Karpas-422 (cell line): ENCODE measurements around the gene SMAD6. TPM values are rescaled to one million over a fixed set of nuclear protein-coding genes. Genes with fewer than 3 reads are reported as not detected.

Source experiments
- DNase-seq: peaks from one replicate; pipeline ENCODE4 v3.0.0-alpha.2; 2015
- H2AFZ ChIP-seq: fragments of 200-600 bp; sonication (generic); 2 replicates; pipeline ENCODE4 v1.6.1; 2014; ENCODE audit warnings: antibody characterized with exemption, low read length, mixed read lengths
- H3K27ac ChIP-seq: fragments of 200-600 bp; sonication (generic); 2 replicates; pipeline ENCODE4 v1.5.1; 2014; ENCODE audit warnings: mild to moderate bottlenecking, low read length, moderate library complexity
- H3K27me3 ChIP-seq: fragments of 200-600 bp; sonication (generic); 2 replicates; pipeline ENCODE4 v1.6.1; 2014; ENCODE audit warnings: low read length, mixed read lengths
- H3K36me3 ChIP-seq: fragments of 200-600 bp; sonication (generic); 2 replicates; pipeline ENCODE4 v1.6.1; 2014; ENCODE audit warnings: low read length, mixed read lengths; ENCODE audit not compliant: insufficient read depth
- H3K4me1 ChIP-seq: fragments of 200-600 bp; sonication (generic); 2 replicates; pipeline ENCODE4 v1.6.1; 2014; ENCODE audit warnings: mild to moderate bottlenecking, low read length, mixed read lengths
- H3K4me2 ChIP-seq: fragments of 200-600 bp; sonication (generic); 2 replicates; pipeline ENCODE4 v1.6.1; 2014; ENCODE audit warnings: low read length, low read depth, mild to moderate bottlenecking; ENCODE audit not compliant: poor library complexity, severe bottlenecking
- H3K4me3 ChIP-seq: fragments of 200-600 bp; sonication (generic); 2 replicates; pipeline ENCODE4 v1.5.1; 2014; ENCODE audit warnings: mild to moderate bottlenecking, antibody characterized with exemption, low read length, mixed read lengths
- H3K79me2 ChIP-seq: fragments of 200-600 bp; sonication (generic); 2 replicates; pipeline ENCODE4 v1.6.1; 2014; ENCODE audit warnings: mild to moderate bottlenecking, low read length, mixed read lengths
- H3K9ac ChIP-seq: fragments of 200-600 bp; sonication (generic); 2 replicates; pipeline ENCODE4 v1.6.0; 2014; ENCODE audit warnings: low read length
- H3K9me2 ChIP-seq: fragments of 200-600 bp; sonication (generic), shearing (Covaris generic); replicated peaks from 2 replicates; pipeline ENCODE4 v1.6.0; 2014; ENCODE audit warnings: mild to moderate bottlenecking, low read length, moderate library complexity; ENCODE audit not compliant: insufficient read depth
- H3K9me3 ChIP-seq: fragments of 300-700, 200-600 bp; sonication (generic); 2 replicates; pipeline ENCODE4 v1.6.1; 2014; ENCODE audit warnings: low read length, mixed read lengths
- H4K20me1 ChIP-seq: fragments of 200-600 bp; sonication (generic); 2 replicates; pipeline ENCODE4 v1.6.1; 2014; ENCODE audit warnings: mild to moderate bottlenecking, antibody characterized with exemption, low read length, low read depth; ENCODE audit not compliant: insufficient read depth
- total RNA-seq: library from RNA; depleted of rRNA; stranded (reverse); fragments of >200 nt; shearing (Covaris generic); gene quantifications from 2 replicates; pipeline ENCODE4 v1.2.3, GENCODE V29; 2014; ENCODE audit warnings: low replicate concordance

The SMAD6 gene
- total RNA-seq, 1 experiment from 2014 or later: 0.89 TPM

- H3K4me2 ChIP-seq: no peak overlapping the region
- no peak for DNase-seq
- no peaks in the 10 kb centered on the region for H3K79me2 ChIP-seq
These were observed 65.2 kb downstream of the SMAD6 start for GRCh38 chr15:66767240-66767659.

GRCh38 chr15:66768987-66769386 lies 67.0 kb downstream of the SMAD6 start:
- Histone ChIP-seq H3K4me2 (no peak overlapping the region), H3K27ac (no peak overlapping the region), H3K36me3 (no peaks in the 10 kb centered on the region), H3K9me2 (no peaks in the 10 kb centered on the region), H3K9me3 (no peaks in the 10 kb centered on the region), H3K27me3 (no peaks in the 10 kb centered on the region), H3K4me3 (no peak overlapping the region), H4K20me1 (no peaks in the 10 kb centered on the region), H3K9ac (no peak overlapping the region), H2AFZ (no peak overlapping the region), H3K79me2 (no peaks in the 10 kb centered on the region), H3K4me1 (no peaks in the 10 kb centered on the region)
- no peak for DNase-seq

More at GRCh38 chr15:66767240-66767659, 65.2 kb downstream of the SMAD6 start:
- Histone ChIP-seq H3K27ac (no peak overlapping the region), H2AFZ (no peak overlapping the region), H3K4me3 (no peak overlapping the region), H3K9ac (no peak overlapping the region), H3K9me2 (no peaks in the 10 kb centered on the region), H3K9me3 (no peaks in the 10 kb centered on the region), H3K27me3 (no peaks in the 10 kb centered on the region), H3K36me3 (no peaks in the 10 kb centered on the region), H4K20me1 (no peaks in the 10 kb centered on the region), H3K4me1 (no peaks in the 10 kb centered on the region)

- H3K9me3 ChIP-seq: no peaks in the 10 kb centered on the region
- no peak overlapping the region for H3K4me2 ChIP-seq
- no peaks in the 10 kb centered on the region for H3K79me2 ChIP-seq
These were observed 68.7 kb downstream of the SMAD6 start for GRCh38 chr15:66770518-66771350.

GRCh38 chr15:66771351-66771650 lies 69.3 kb downstream of the SMAD6 start:
- Histone ChIP-seq H3K4me3 (no peak overlapping the region), H3K4me1 (no peaks in the 10 kb centered on the region), H2AFZ (no peak overlapping the region), H3K9me3 (no peaks in the 10 kb centered on the region), H3K79me2 (no peaks in the 10 kb centered on the region), H4K20me1 (no peaks in the 10 kb centered on the region), H3K9ac (no peak overlapping the region), H3K4me2 (no peak overlapping the region), H3K27me3 (no peaks in the 10 kb centered on the region), H3K27ac (no peak overlapping the region), H3K9me2 (no peaks in the 10 kb centered on the region), H3K36me3 (no peaks in the 10 kb centered on the region)
- no peak for DNase-seq

More at GRCh38 chr15:66770518-66771350, 68.7 kb downstream of the SMAD6 start:
- H3K9me2 ChIP-seq: no peaks in the 10 kb centered on the region
- no peak overlapping the region for H3K4me3 ChIP-seq
- no peaks in the 10 kb centered on the region for H3K27me3 ChIP-seq
- no peak for DNase-seq
- no peaks in the 10 kb centered on the region for H4K20me1 ChIP-seq
- no peak overlapping the region for H3K9ac ChIP-seq
- H2AFZ ChIP-seq: no peak overlapping the region
- H3K27ac ChIP-seq: no peak overlapping the region
- H3K36me3 ChIP-seq: no peaks in the 10 kb centered on the region
- no peaks in the 10 kb centered on the region for H3K4me1 ChIP-seq

- H3K27ac ChIP-seq: no peak overlapping the region
- H3K4me2 ChIP-seq: no peak overlapping the region
- H3K4me1 ChIP-seq: no peaks in the 10 kb centered on the region
- H2AFZ ChIP-seq: no peak overlapping the region
- DNase-seq: no peak
- H3K9me3 ChIP-seq: no peaks in the 10 kb centered on the region
- H4K20me1 ChIP-seq: no peaks in the 10 kb centered on the region
- no peaks in the 10 kb centered on the region for H3K36me3 ChIP-seq
- no peaks in the 10 kb centered on the region for H3K79me2 ChIP-seq
- H3K9me2 ChIP-seq: no peaks in the 10 kb centered on the region
- H3K9ac ChIP-seq: no peak overlapping the region
- H3K4me3 ChIP-seq: no peak overlapping the region
- H3K27me3 ChIP-seq: no peaks in the 10 kb centered on the region
These were observed 70.6 kb downstream of the SMAD6 start for GRCh38 chr15:66772604-66773128.

- Histone ChIP-seq H3K4me1 (no peaks in the 10 kb centered on the region), H2AFZ (no peak overlapping the region), H3K79me2 (no peaks in the 10 kb centered on the region), H3K27ac (no peak overlapping the region), H3K4me3 (no peak overlapping the region), H3K27me3 (no peaks in the 10 kb centered on the region), H3K36me3 (no peaks in the 10 kb centered on the region), H3K9ac (no peak overlapping the region), H3K4me2 (no peak overlapping the region), H3K9me2 (no peaks in the 10 kb centered on the region), H4K20me1 (no peaks in the 10 kb centered on the region), H3K9me3 (no peaks in the 10 kb centered on the region)
- no peak for DNase-seq
These were observed 71.3 kb downstream of the SMAD6 start for GRCh38 chr15:66773129-66773873.

GRCh38 chr15:66774001-66774814 lies 72.2 kb downstream of the SMAD6 start:
- no peak overlapping the region for H3K9ac ChIP-seq
- H3K4me2 ChIP-seq: no peak overlapping the region

More at GRCh38 chr15:66774001-66774814, 72.2 kb downstream of the SMAD6 start:
- peak; percentile 76 for DNase-seq
- H3K27ac ChIP-seq: no peak overlapping the region
- no peaks in the 10 kb centered on the region for H3K9me3 ChIP-seq
- no peaks in the 10 kb centered on the region for H3K79me2 ChIP-seq
- no peaks in the 10 kb centered on the region for H3K4me1 ChIP-seq
- no peaks in the 10 kb centered on the region for H3K27me3 ChIP-seq
- no peaks in the 10 kb centered on the region for H4K20me1 ChIP-seq
- H2AFZ ChIP-seq: no peak overlapping the region
- no peaks in the 10 kb centered on the region for H3K9me2 ChIP-seq
- no peak overlapping the region for H3K4me3 ChIP-seq
- H3K36me3 ChIP-seq: no peaks in the 10 kb centered on the region
